CD14-positive monocyte (primary cell): ENCODE data around the gene KRT72. TPM values are rescaled to one million over a fixed set of nuclear protein-coding genes. Genes with fewer than 3 reads are reported as not detected.
A peak's percentile ranks its signal among the peaks of the same experiment; 100 is the strongest.

Experiments used
- DNase-seq, 3 donors: peaks; one replicate each; pipeline ENCODE4 v3.0.0-alpha.2; 2011 to 2022
- H2AFZ ChIP-seq: 2 replicates; pipeline ENCODE4 v1.6.0; 2012; ENCODE audit warnings: mild to moderate bottlenecking, low read depth, low read length, inconsistent platforms; ENCODE audit not compliant: insufficient read depth, poor library complexity, severe bottlenecking
- H3K27ac ChIP-seq, 2 donors: 1 replicate in 1 of 2; 2 replicates in 1 of 2; pipeline ENCODE4 v1.5.1; 2012 to 2013; ENCODE audit warnings: low read length in 2 of 2, control low read depth in 1 of 2, inconsistent platforms in 1 of 2, low read depth in 1 of 2, mild to moderate bottlenecking in 1 of 2
- H3K27me3 ChIP-seq, 2 donors: one replicate each; pipeline versions ENCODE4 v1.6.0 to v1.6.1; 2011 to 2013; ENCODE audit warnings: low read length in 2 of 2; ENCODE audit not compliant: control insufficient read depth in 2 of 2, insufficient read depth in 2 of 2
- H3K36me3 ChIP-seq, 2 donors: replicated peaks in 1 of 2; 1 replicate in 1 of 2; 2 replicates in 1 of 2; pipeline versions ENCODE4 v1.5.1 to v1.6.1; 2012 to 2013; ENCODE audit warnings: low read length in 2 of 2, control low read depth in 1 of 2, inconsistent platforms in 1 of 2, mild to moderate bottlenecking in 1 of 2; ENCODE audit not compliant: insufficient read depth in 2 of 2, control insufficient read depth in 1 of 2
- H3K4me1 ChIP-seq, 2 donors: 1 replicate in 1 of 2; 2 replicates in 1 of 2; pipeline versions ENCODE4 v1.5.1 to v1.6.1; 2012 to 2013; ENCODE audit warnings: low read length in 2 of 2, control low read depth in 1 of 2, inconsistent platforms in 1 of 2, mild to moderate bottlenecking in 1 of 2, moderate library complexity in 1 of 2; ENCODE audit not compliant: insufficient read depth in 2 of 2, control insufficient read depth in 1 of 2
- H3K4me2 ChIP-seq: replicated peaks from 2 replicates; pipeline ENCODE3; 2012; ENCODE audit warnings: low read length, moderate library complexity, mild to moderate bottlenecking; ENCODE audit not compliant: poor library complexity, severe bottlenecking; ENCODE audit errors: extremely low read depth
- H3K4me3 ChIP-seq, 3 experiments: fragments of 200-600 bp in 1 of 3; sonication (generic) in 1 of 3; replicated peaks in 1 of 3; 1 replicate in 2 of 3; 2 replicates in 1 of 3; pipeline ENCODE4 v1.5.1; 2011 to 2013; ENCODE audit warnings: low read length in 3 of 3, mild to moderate bottlenecking in 3 of 3, control low read depth in 2 of 3, low read depth in 2 of 3, inconsistent platforms in 1 of 3, moderate library complexity in 1 of 3
- H3K79me2 ChIP-seq: 2 replicates; pipeline ENCODE4 v1.6.0; 2012; ENCODE audit warnings: mild to moderate bottlenecking, control low read depth, inconsistent platforms, low read length, moderate library complexity; ENCODE audit not compliant: insufficient read depth
- H3K9ac ChIP-seq: 2 replicates; pipeline ENCODE4 v1.6.0; 2017; ENCODE audit warnings: low read length, mild to moderate bottlenecking; ENCODE audit not compliant: insufficient read depth, poor library complexity, severe bottlenecking
- H3K9me3 ChIP-seq, 2 donors: replicated peaks in 1 of 2; 1 replicate in 1 of 2; 2 replicates in 1 of 2; pipeline versions ENCODE4 v1.5.1 to v1.6.1; 2012 to 2013; ENCODE audit warnings: low read length in 2 of 2, control low read depth in 1 of 2; ENCODE audit not compliant: control insufficient read depth in 1 of 2, insufficient read depth in 1 of 2
- H4K20me1 ChIP-seq: 2 replicates; pipeline ENCODE4 v1.6.0; 2012; ENCODE audit warnings: mild to moderate bottlenecking, low read length, control low read depth, moderate library complexity; ENCODE audit not compliant: insufficient read depth
- H3K27ac Mint-ChIP-seq, 7 donors: one replicate each; pipeline ENCODE4 v1.8.0; 2020; ENCODE audit warnings: mild to moderate bottlenecking in 7 of 7, mixed read lengths in 7 of 7, moderate library complexity in 6 of 7, inconsistent platforms in 2 of 7
- H3K27me3 Mint-ChIP-seq, 3 donors: one replicate each; pipeline ENCODE4 v1.8.0; 2021 to 2022; ENCODE audit warnings: low read depth in 3 of 3, mild to moderate bottlenecking in 3 of 3, mixed read lengths in 3 of 3, moderate library complexity in 3 of 3, inconsistent platforms in 1 of 3
- H3K36me3 Mint-ChIP-seq, 2 donors: one replicate each; pipeline ENCODE4 v1.8.0; 2020; ENCODE audit warnings: mixed read lengths in 2 of 2, inconsistent platforms in 1 of 2, mild to moderate bottlenecking in 1 of 2
- H3K4me1 Mint-ChIP-seq: one replicate; pipeline ENCODE4 v1.8.0; 2020; ENCODE audit warnings: mild to moderate bottlenecking, mixed read lengths
- H3K4me3 Mint-ChIP-seq, 2 donors: one replicate each; pipeline ENCODE4 v1.8.0; 2020; ENCODE audit warnings: mild to moderate bottlenecking in 2 of 2, mixed read lengths in 2 of 2, moderate library complexity in 1 of 2
- H3K9me3 Mint-ChIP-seq, 7 donors: one replicate each; pipeline ENCODE4 v1.8.0; 2020 to 2022; ENCODE audit warnings: mixed read lengths in 7 of 7, mild to moderate bottlenecking in 6 of 7, moderate library complexity in 6 of 7, inconsistent platforms in 2 of 7
- CTCF ChIP-seq: fragments of 200-600 bp; IDR thresholded peaks from one replicate; pipeline ENCODE4 v1.8.0; 2022; ENCODE audit warnings: antibody characterized with exemption, mild to moderate bottlenecking
- WGBS: methylation state at CpG from one replicate; pipeline ENCODE4 v1.1.5; 2013; ENCODE audit warnings: missing lambda C conversion rate; ENCODE audit not compliant: insufficient coverage; 5-methylcytosine and 5-hydroxymethylcytosine counted together
- intact Hi-C, 2 donors: fragments of 100-400 bp; cut with micrococcal nuclease; formaldehyde crosslinking; loops; one replicate each; pipeline versions ENCODE4 v1.15.0 to v1.15.1; 2023
- polyA plus RNA-seq, 3 donors: library from polyadenylated mRNA; depleted of rRNA in 1 of 3; unstranded in 2 of 3; stranded (reverse) in 1 of 3; fragments of 300-500 nt in 2 of 3; fragments of >200 nt in 1 of 3; fragmentation: Illumina TruSeq in 2 of 3; gene quantifications; 1 replicate in 2 of 3; 2 replicates in 1 of 3; pipeline ENCODE4 v1.2.3, GENCODE V29; 2012 to 2021

KRT72 gene
- polyA plus RNA-seq, 3 donors = not detected

GRCh38 chr12:52582971-52583456 lies 18.2 kb downstream of the KRT72 start:
- Histone ChIP-seq H2AFZ (no peak overlapping the region), H3K27ac (no peak overlapping the region), H3K36me3 (no peaks in the 10 kb centered on the region), H3K4me1 (no peaks in the 10 kb centered on the region), H4K20me1 (no peaks in the 10 kb centered on the region), H3K9ac (no peak overlapping the region), H3K9me3 (no peaks in the 10 kb centered on the region), H3K4me2 (no peak overlapping the region), H3K4me3 (no peak overlapping the region), H3K27me3 (no peaks in the 10 kb centered on the region), H3K79me2 (no peaks in the 10 kb centered on the region)
- H3K27ac Mint-ChIP-seq = no peak overlapping the region
- peaks cover 2 to 6% (median 5%) of the 10 kb centered on the region in 3 donors for H3K27me3 Mint-ChIP-seq
- intact Hi-C loops = loop anchor here in 1 of 2 donors (5.0 kb wide), 1 partner anchor 294 kb away; no protein-coding TSS in a partner anchor
- H3K36me3 Mint-ChIP-seq = no peaks in the 10 kb centered on the region
- no peaks in the 10 kb centered on the region for H3K9me3 Mint-ChIP-seq
- H3K4me3 Mint-ChIP-seq = no peak overlapping the region
- TF ChIP-seq CTCF = peak; percentile 46
- H3K4me1 Mint-ChIP-seq = no peaks in the 10 kb centered on the region
- DNase-seq = peak; percentile 3 to 20 (median 14)
- 0% methylated on average over 4 of the region's 7 CpGs for WGBS

- no peaks in the 10 kb centered on the region for H4K20me1 ChIP-seq
- H3K27me3 ChIP-seq = no peaks in the 10 kb centered on the region
- Mint-ChIP-seq H3K4me1 (no peaks in the 10 kb centered on the region), H3K27me3 (peaks cover 2 to 6% (median 6%) of the 10 kb centered on the region in 3 donors), H3K27ac (no peak overlapping the region), H3K36me3 (no peaks in the 10 kb centered on the region), H3K4me3 (peak overlapping the region in 1 of 2 donors; percentile 3), H3K9me3 (no peaks in the 10 kb centered on the region)
- H3K9me3 ChIP-seq = no peaks in the 10 kb centered on the region
- H3K36me3 ChIP-seq = no peaks in the 10 kb centered on the region
- no peak for DNase-seq
- H2AFZ ChIP-seq = no peak overlapping the region
- H3K79me2 ChIP-seq = no peaks in the 10 kb centered on the region
- intact Hi-C loops = loop anchor here in 1 of 2 donors (5.0 kb wide), 1 partner anchor 295 kb away; no protein-coding TSS in a partner anchor
- no peaks in the 10 kb centered on the region for H3K4me1 ChIP-seq
- no peak overlapping the region for H3K9ac ChIP-seq
- H3K4me3 ChIP-seq = no peak overlapping the region
- WGBS = 95% methylated on average over 2 of the region's 2 CpGs
- no peak overlapping the region for H3K4me2 ChIP-seq
- no peak overlapping the region for H3K27ac ChIP-seq
- no peak for TF ChIP-seq CTCF
These were observed 18.8 kb downstream of the KRT72 start for GRCh38 chr12:52582486-52582885.
